ENCODE measurements around the gene MGRN1. TPM values are rescaled to one million over a fixed set of nuclear protein-coding genes. Genes with fewer than 3 reads are reported as not detected.

The MGRN1 gene
- total RNA-seq, 4 donors from 2014 or later: 40.3 to 75.6 (median 48.5) TPM

GRCh38 chr16:4686497-4687210, 62.0 kb downstream of the MGRN1 start:
- Histone ChIP-seq H3K27me3 (no peaks in the 10 kb centered on the region), H3K4me1 (peaks cover 0 to 28% (median 15%) of the 10 kb centered on the region in 4 donors), H3K9me3 (no peaks in the 10 kb centered on the region), H3K4me3 (no peak overlapping the region), H3K36me3 (peaks cover 19 to 94% (median 83%) of the 10 kb centered on the region in 4 donors), H3K27ac (replicated peaks in 1 of 4) (no peak overlapping the region)
- no peak for DNase-seq (ENCODE audit: extremely low spot score)
- 88% methylated on average over 21 of the region's 27 CpGs for WGBS
- TF ChIP-seq POLR2A (IDR thresholded peaks at IDR 0.05; ENCODE audit: low read depth): no peak
- TF ChIP-seq EP300 (IDR thresholded peaks at IDR 0.05): no peak
- no peak for TF ChIP-seq CTCF (IDR thresholded peaks at IDR 0.05)
- no peak for TF ChIP-seq POLR2AphosphoS5 (IDR thresholded peaks at IDR 0.05)
- intact Hi-C loops (cut with DNase I): no loop called here

GRCh38 chr16:4687416-4687815, 62.8 kb downstream of the MGRN1 start:
- H3K9me3 ChIP-seq: no peaks in the 10 kb centered on the region
- no peak for DNase-seq (ENCODE audit: extremely low spot score)
- no peak for TF ChIP-seq POLR2AphosphoS5 (IDR thresholded peaks at IDR 0.05)
- TF ChIP-seq POLR2A (IDR thresholded peaks at IDR 0.05; ENCODE audit: low read depth): no peak
- TF ChIP-seq EP300 (IDR thresholded peaks at IDR 0.05): no peak
- no peak for TF ChIP-seq CTCF (IDR thresholded peaks at IDR 0.05)
- intact Hi-C loops (cut with DNase I): no loop called here
- WGBS: 84% methylated on average over 8 of the region's 8 CpGs
- no peak overlapping the region for H3K4me3 ChIP-seq
- peaks cover 19 to 86% (median 75%) of the 10 kb centered on the region in 4 donors for H3K36me3 ChIP-seq
- no peaks in the 10 kb centered on the region for H3K27me3 ChIP-seq
- H3K4me1 ChIP-seq: peaks cover 2 to 21% (median 14%) of the 10 kb centered on the region in 4 donors
- no peak overlapping the region for H3K27ac ChIP-seq (replicated peaks in 1 of 4)

- Histone ChIP-seq H3K27ac (replicated peaks in 1 of 4) (no peak overlapping the region), H3K4me3 (no peak overlapping the region), H3K9me3 (no peaks in the 10 kb centered on the region), H3K36me3 (peaks cover 19 to 79% (median 68%) of the 10 kb centered on the region in 4 donors), H3K27me3 (no peaks in the 10 kb centered on the region), H3K4me1 (peaks cover 7 to 21% (median 13%) of the 10 kb centered on the region in 4 donors)
- no peak for TF ChIP-seq CTCF (IDR thresholded peaks at IDR 0.05)
- no peak for TF ChIP-seq EP300 (IDR thresholded peaks at IDR 0.05)
- 90% methylated on average over 17 of the region's 39 CpGs for WGBS
- intact Hi-C loops (cut with DNase I): no loop called here
- no peak for DNase-seq (ENCODE audit: extremely low spot score)
Measured at GRCh38 chr16:4687946-4688673, 63.5 kb downstream of the MGRN1 start.

DNA sequence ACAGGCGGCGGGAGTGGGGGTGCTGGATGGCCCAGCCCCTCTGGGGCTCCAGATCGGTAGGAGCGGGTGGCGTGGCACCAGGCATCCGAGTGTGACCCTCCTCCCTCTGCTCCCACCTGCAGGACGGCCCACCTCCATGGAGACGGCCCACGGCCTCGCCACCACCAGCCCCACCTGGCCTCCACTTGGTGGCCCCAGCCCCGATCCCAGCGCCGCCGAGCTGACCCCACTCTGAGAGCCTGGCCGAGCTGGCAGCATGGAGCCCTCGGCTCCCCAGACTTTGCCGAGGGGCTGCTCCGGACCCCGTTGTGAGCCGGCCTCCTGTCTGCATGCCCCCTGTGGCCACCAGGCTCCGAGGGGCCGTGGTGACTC, 64.0 kb downstream of the MGRN1 start:
- DNase-seq (ENCODE audit: extremely low spot score): no peak
- WGBS: 86% methylated on average over 20 of the region's 22 CpGs
- no peaks in the 10 kb centered on the region for H3K9me3 ChIP-seq
- H3K4me3 ChIP-seq: no peak overlapping the region
- no peak overlapping the region for H3K27ac ChIP-seq (replicated peaks in 1 of 4)
- intact Hi-C loops (cut with DNase I): no loop called here
- TF ChIP-seq EP300 (IDR thresholded peaks at IDR 0.05) (no peak), POLR2A (IDR thresholded peaks at IDR 0.05; ENCODE audit: low read depth) (no peak), POLR2AphosphoS5 (IDR thresholded peaks at IDR 0.05) (no peak), CTCF (IDR thresholded peaks at IDR 0.05) (no peak)
- H3K27me3 ChIP-seq: no peaks in the 10 kb centered on the region
- H3K4me1 ChIP-seq: peaks cover 7 to 17% (median 12%) of the 10 kb centered on the region in 4 donors
- H3K36me3 ChIP-seq: peaks cover 19 to 73% (median 63%) of the 10 kb centered on the region in 4 donors

Measured in esophagus muscularis mucosa (tissue), 4 donors.